ENCODE measurements around the gene CIITA.

CIITA gene

GRCh38 chr16:10846213-10846998 is 30.6 kb upstream of the CIITA start:
- H3K4me1 ChIP-seq (ENCODE audit: insufficient read depth, low read length, severe bottlenecking), result no peaks in the 10 kb centered on the region
- H3K4me3 ChIP-seq (ENCODE audit: low read depth, low read length, poor library complexity, severe bottlenecking), result no peak overlapping the region
- no peak overlapping the region for H3K27ac ChIP-seq (ENCODE audit: low read depth, low read length, poor library complexity, severe bottlenecking)
- H3K27me3 ChIP-seq (ENCODE audit: insufficient read depth, low read length), result no peaks in the 10 kb centered on the region
- H3K4me2 ChIP-seq (ENCODE audit: low read length), result no peak overlapping the region
- no peaks in the 10 kb centered on the region for H4K20me1 ChIP-seq (ENCODE audit: insufficient read depth, low read length)
- H3K9me3 ChIP-seq (ENCODE audit: low read length), result no peaks in the 10 kb centered on the region
- TF ChIP-seq EZH2 (IDR thresholded peaks at IDR 0.05; ENCODE audit: borderline replicate concordance, low read length) (no peak), CTCF (IDR thresholded peaks at IDR 0.05; ENCODE audit: low read length) (no peak)
- H3F3A ChIP-seq (ENCODE audit: insufficient read depth, low read length), result no peaks in the 10 kb centered on the region
- no peaks in the 10 kb centered on the region for H3K79me2 ChIP-seq (ENCODE audit: insufficient read depth, low read length)
- H2AFZ ChIP-seq (ENCODE audit: low read length), result no peak overlapping the region
- H3K9me2 ChIP-seq (ENCODE audit: low read depth, low read length), result no peaks in the 10 kb centered on the region
- H3K36me3 ChIP-seq (ENCODE audit: insufficient read depth, low read length), result peaks cover 4% of the 10 kb centered on the region; the same call in 1 of the 2 replicates
- no peak overlapping the region for H3K9ac ChIP-seq (ENCODE audit: low read length)

GRCh38 chr16:10847176-10847575 is 29.8 kb upstream of the CIITA start:
- H3K4me1 ChIP-seq (ENCODE audit: insufficient read depth, low read length, severe bottlenecking), result peaks cover 3% of the 10 kb centered on the region
- no peaks in the 10 kb centered on the region for H3K79me2 ChIP-seq (ENCODE audit: insufficient read depth, low read length)
- no peak overlapping the region for H3K4me3 ChIP-seq (ENCODE audit: low read depth, low read length, poor library complexity, severe bottlenecking)
- H3K36me3 ChIP-seq (ENCODE audit: insufficient read depth, low read length), result peaks cover 4% of the 10 kb centered on the region; the same call in 1 of the 2 replicates
- H3K4me2 ChIP-seq (ENCODE audit: low read length), result no peak overlapping the region
- no peak overlapping the region for H3K9ac ChIP-seq (ENCODE audit: low read length)
- no peaks in the 10 kb centered on the region for H3K27me3 ChIP-seq (ENCODE audit: insufficient read depth, low read length)
- H2AFZ ChIP-seq (ENCODE audit: low read length), result no peak overlapping the region
- no peaks in the 10 kb centered on the region for H3K9me2 ChIP-seq (ENCODE audit: low read depth, low read length)
- TF ChIP-seq CTCF (IDR thresholded peaks at IDR 0.05; ENCODE audit: low read length), result no peak
- no peak for TF ChIP-seq EZH2 (IDR thresholded peaks at IDR 0.05; ENCODE audit: borderline replicate concordance, low read length)
- no peak overlapping the region for H3K27ac ChIP-seq (ENCODE audit: low read depth, low read length, poor library complexity, severe bottlenecking)
- no peaks in the 10 kb centered on the region for H3F3A ChIP-seq (ENCODE audit: insufficient read depth, low read length)
- no peaks in the 10 kb centered on the region for H3K9me3 ChIP-seq (ENCODE audit: low read length)
- H4K20me1 ChIP-seq (ENCODE audit: insufficient read depth, low read length), result no peaks in the 10 kb centered on the region

- H3K79me2 ChIP-seq (ENCODE audit: insufficient read depth, low read length), result no peaks in the 10 kb centered on the region
- peaks cover 4% of the 10 kb centered on the region; the same call in 1 of the 2 replicates for H3K36me3 ChIP-seq (ENCODE audit: insufficient read depth, low read length)
- no peak overlapping the region for H3K27ac ChIP-seq (ENCODE audit: low read depth, low read length, poor library complexity, severe bottlenecking)
- TF ChIP-seq CTCF (IDR thresholded peaks at IDR 0.05; ENCODE audit: low read length) (no peak), EZH2 (IDR thresholded peaks at IDR 0.05; ENCODE audit: borderline replicate concordance, low read length) (no peak)
- H4K20me1 ChIP-seq (ENCODE audit: insufficient read depth, low read length), result no peaks in the 10 kb centered on the region
- no peaks in the 10 kb centered on the region for H3K9me3 ChIP-seq (ENCODE audit: low read length)
- no peak overlapping the region for H2AFZ ChIP-seq (ENCODE audit: low read length)
- H3K4me1 ChIP-seq (ENCODE audit: insufficient read depth, low read length, severe bottlenecking), result peaks cover 11% of the 10 kb centered on the region
- H3K9me2 ChIP-seq (ENCODE audit: low read depth, low read length), result no peaks in the 10 kb centered on the region
- H3F3A ChIP-seq (ENCODE audit: insufficient read depth, low read length), result no peaks in the 10 kb centered on the region
- no peaks in the 10 kb centered on the region for H3K27me3 ChIP-seq (ENCODE audit: insufficient read depth, low read length)
- no peak overlapping the region for H3K9ac ChIP-seq (ENCODE audit: low read length)
- H3K4me2 ChIP-seq (ENCODE audit: low read length), result no peak overlapping the region
- H3K4me3 ChIP-seq (ENCODE audit: low read depth, low read length, poor library complexity, severe bottlenecking), result no peak overlapping the region
Measured at GRCh38 chr16:10849736-10850477, 27.1 kb upstream of the CIITA start.
